Body of pancreas (tissue), 4 donors: ENCODE results near the gene NECTIN1.

Experiments used
- POLR2A ChIP-seq, 3 donors: fragments of 450-650 bp; IDR thresholded peaks; one replicate each; pipeline ENCODE4 v1.6.1; 2016; ENCODE audit warnings: antibody characterized with exemption in 3 of 3, mild to moderate bottlenecking in 2 of 3
- TF ChIP-seq, protein P1 (sequence below), 7 experiments: fragments of 450-650 bp in 4 of 7; fragments of 200-600 bp in 3 of 7; sonication (generic) in 3 of 7; IDR thresholded peaks; one replicate each; pipeline ENCODE4 v1.5.1; 2016 to 2019; ENCODE audit warnings: antibody characterized with exemption in 7 of 7

DNA sequence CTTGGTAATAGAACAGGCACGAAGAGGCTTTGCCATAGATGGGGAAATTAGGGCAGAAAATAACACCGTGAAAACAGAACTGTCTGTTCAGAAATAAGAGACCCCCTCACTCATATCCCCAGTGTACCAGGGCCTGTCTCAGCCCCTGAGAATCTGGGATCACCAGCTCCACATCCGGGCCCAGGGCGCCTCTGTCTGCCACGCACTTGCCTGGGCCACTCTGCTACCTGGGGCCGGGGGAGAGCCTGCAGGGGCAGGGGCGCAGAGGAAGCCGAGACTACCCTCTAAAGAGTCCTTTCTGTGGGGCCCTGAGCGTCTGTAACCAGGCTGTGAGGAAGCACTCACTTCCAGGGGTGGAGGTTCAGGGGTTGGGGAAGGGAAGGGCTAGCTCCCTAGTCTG is 19.8 kb downstream of the NECTIN1 start:
- TF ChIP-seq, protein P1, sequence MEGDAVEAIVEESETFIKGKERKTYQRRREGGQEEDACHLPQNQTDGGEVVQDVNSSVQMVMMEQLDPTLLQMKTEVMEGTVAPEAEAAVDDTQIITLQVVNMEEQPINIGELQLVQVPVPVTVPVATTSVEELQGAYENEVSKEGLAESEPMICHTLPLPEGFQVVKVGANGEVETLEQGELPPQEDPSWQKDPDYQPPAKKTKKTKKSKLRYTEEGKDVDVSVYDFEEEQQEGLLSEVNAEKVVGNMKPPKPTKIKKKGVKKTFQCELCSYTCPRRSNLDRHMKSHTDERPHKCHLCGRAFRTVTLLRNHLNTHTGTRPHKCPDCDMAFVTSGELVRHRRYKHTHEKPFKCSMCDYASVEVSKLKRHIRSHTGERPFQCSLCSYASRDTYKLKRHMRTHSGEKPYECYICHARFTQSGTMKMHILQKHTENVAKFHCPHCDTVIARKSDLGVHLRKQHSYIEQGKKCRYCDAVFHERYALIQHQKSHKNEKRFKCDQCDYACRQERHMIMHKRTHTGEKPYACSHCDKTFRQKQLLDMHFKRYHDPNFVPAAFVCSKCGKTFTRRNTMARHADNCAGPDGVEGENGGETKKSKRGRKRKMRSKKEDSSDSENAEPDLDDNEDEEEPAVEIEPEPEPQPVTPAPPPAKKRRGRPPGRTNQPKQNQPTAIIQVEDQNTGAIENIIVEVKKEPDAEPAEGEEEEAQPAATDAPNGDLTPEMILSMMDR (IDR thresholded peaks at IDR 0.05), result no peak
- TF ChIP-seq POLR2A (IDR thresholded peaks at IDR 0.05), result no peak
